Endothelial cell of umbilical vein (primary cell): Measurements from ENCODE around the gene CACNA1E. TPM values are rescaled to one million over a fixed set of nuclear protein-coding genes. Genes with fewer than 3 reads are reported as not detected.

Source experiments
- BruUV-seq: library from RNA; stranded (reverse); fragments of 400-500 nt; replicated peaks from 2 replicates; lab custom pipeline; 2021; lab: Mats Ljungman, UMichigan
- CTCF ChIA-PET: fragments of 300-600, 350-600 bp; sonication (Branson Sonifier 250); formaldehyde crosslinking; loops from one replicate; lab custom pipeline; 2021; ENCODE audit warnings: antibody characterized with exemption, inconsistent platforms; lab: Charles Lee
- POLR2A ChIA-PET: fragments of 300-600, 350-600 bp; sonication (Branson Sonifier 250); formaldehyde crosslinking; loops from one replicate; lab custom pipeline; 2021; ENCODE audit warnings: antibody characterized with exemption, inconsistent platforms; lab: Charles Lee
- DNase-seq: peaks from one replicate; pipeline ENCODE4 v3.0.0-alpha.2; 2011; ENCODE audit warnings: low read depth, low spot score
- FAIRE-seq: peaks from 2 replicates; lab custom pipeline; 2011; peaks lifted over from hg19 to GRCh38; lab: Jason Lieb, UNC
- H2AFZ ChIP-seq: 2 replicates; pipeline ENCODE4 v1.6.0; 2012; ENCODE audit warnings: low read depth, low read length, control low read depth, inconsistent platforms
- H3K27ac ChIP-seq: 2 replicates; pipeline ENCODE4 v1.5.1; 2011; ENCODE audit warnings: low read depth, mild to moderate bottlenecking, control low read depth, low read length, moderate library complexity; ENCODE audit not compliant: insufficient read depth
- H3K27me3 ChIP-seq, 2 experiments: 2 replicates each; pipeline versions ENCODE4 v1.6.0 to v1.6.1; 2011; ENCODE audit warnings: low read length in 2 of 2, mixed read lengths in 1 of 2; ENCODE audit not compliant: control insufficient read depth in 2 of 2, insufficient read depth in 2 of 2
- H3K36me3 ChIP-seq, 2 experiments: 2 replicates in 1 of 2; 3 replicates in 1 of 2; pipeline ENCODE4 v1.5.1; 2011; ENCODE audit warnings: low read length in 2 of 2, mild to moderate bottlenecking in 1 of 2, moderate library complexity in 1 of 2; ENCODE audit not compliant: control insufficient read depth in 2 of 2, insufficient read depth in 2 of 2; ENCODE audit errors: extremely low read depth in 1 of 2
- H3K4me1 ChIP-seq: 3 replicates; pipeline ENCODE4 v1.5.1; 2011; ENCODE audit warnings: mild to moderate bottlenecking, low read length; ENCODE audit not compliant: control insufficient read depth, insufficient read depth; ENCODE audit errors: extremely low read depth
- H3K4me2 ChIP-seq: 2 replicates; pipeline ENCODE4 v1.6.1; 2011; ENCODE audit warnings: low read length, control low read depth, mixed read lengths; ENCODE audit not compliant: insufficient read depth
- H3K4me3 ChIP-seq, 3 experiments: fragments of 200-600 bp in 1 of 3; sonication (generic), shearing (Covaris generic) in 1 of 3; replicated peaks in 1 of 3; 2 replicates each; pipeline ENCODE4 v1.5.1; 2011 to 2016; ENCODE audit warnings: control low read depth in 3 of 3, low read length in 3 of 3, mild to moderate bottlenecking in 2 of 3, inconsistent platforms in 1 of 3, low read depth in 1 of 3, moderate library complexity in 1 of 3; ENCODE audit not compliant: insufficient read depth in 1 of 3
- H3K79me2 ChIP-seq: 2 replicates; pipeline ENCODE4 v1.6.0; 2012; ENCODE audit warnings: low read length, inconsistent platforms; ENCODE audit not compliant: control insufficient read depth, insufficient read depth
- H3K9ac ChIP-seq: replicated peaks from 2 replicates; pipeline ENCODE3; 2011; ENCODE audit warnings: low read length, control low read depth; ENCODE audit not compliant: insufficient read depth; ENCODE audit errors: extremely low read depth
- H3K9me1 ChIP-seq: replicated peaks from 3 replicates; pipeline ENCODE4 v1.6.0; 2011; ENCODE audit warnings: mild to moderate bottlenecking, low read length; ENCODE audit not compliant: control insufficient read depth, insufficient read depth; ENCODE audit errors: extremely low read depth
- H3K9me3 ChIP-seq: replicated peaks from 2 replicates; pipeline ENCODE4 v1.5.1; 2012; ENCODE audit warnings: low read length, inconsistent platforms; ENCODE audit not compliant: control insufficient read depth, insufficient read depth
- H4K20me1 ChIP-seq: replicated peaks from 2 replicates; pipeline ENCODE3; 2011; ENCODE audit warnings: mild to moderate bottlenecking, low read length; ENCODE audit not compliant: control insufficient read depth, insufficient read depth; ENCODE audit errors: extremely low read depth
- CTCF ChIP-seq, 2 donors: IDR thresholded peaks; 1 replicate in 1 of 2; 2 replicates in 1 of 2; pipeline ENCODE4 v1.5.1; 2011; ENCODE audit warnings: low read length in 2 of 2, mild to moderate bottlenecking in 2 of 2, moderate library complexity in 2 of 2, control low read depth in 1 of 2, inconsistent platforms in 1 of 2, low read depth in 1 of 2; ENCODE audit not compliant: insufficient read depth in 1 of 2; ENCODE audit errors: extremely low read depth in 1 of 2
- EZH2 ChIP-seq: IDR thresholded peaks from 2 replicates; pipeline ENCODE4 v1.6.1; 2012; ENCODE audit warnings: borderline replicate concordance, low read depth, mild to moderate bottlenecking, moderate library complexity, low read length, inconsistent platforms; ENCODE audit not compliant: severe bottlenecking
- FOS ChIP-seq: IDR thresholded peaks from 2 replicates; pipeline ENCODE4 v1.6.1; 2011; ENCODE audit warnings: mild to moderate bottlenecking, low read length, moderate library complexity, borderline replicate concordance; ENCODE audit not compliant: insufficient read depth
- GATA2 ChIP-seq: IDR thresholded peaks from 2 replicates; pipeline ENCODE4 v1.7.0; 2011; ENCODE audit warnings: low read depth, mild to moderate bottlenecking, moderate library complexity, mixed read lengths, low read length; ENCODE audit not compliant: insufficient read length, insufficient read depth
- JUN ChIP-seq: IDR thresholded peaks from 2 replicates; pipeline ENCODE4 v1.6.1; 2011; ENCODE audit warnings: borderline replicate concordance, low read depth; ENCODE audit not compliant: insufficient read length, insufficient read depth
- MAX ChIP-seq: IDR thresholded peaks from 2 replicates; pipeline ENCODE4 v1.6.1; 2011; ENCODE audit not compliant: insufficient read depth, insufficient read length
- MYC ChIP-seq: IDR thresholded peaks from one replicate; pipeline ENCODE4 v1.6.1; 2011; ENCODE audit warnings: mild to moderate bottlenecking, low read depth, low read length
- POLR2A ChIP-seq: IDR thresholded peaks from 2 replicates; pipeline ENCODE4 v1.6.1; 2012; ENCODE audit warnings: low read depth, mild to moderate bottlenecking, control low read depth, low read length
- POLR2AphosphoS5 ChIP-seq: IDR thresholded peaks from 2 replicates; pipeline ENCODE4 v1.6.1; 2012; ENCODE audit warnings: low read depth, mild to moderate bottlenecking, control low read depth, low read length, moderate library complexity; ENCODE audit not compliant: insufficient read depth
- dilution Hi-C: fragments of 300-500 bp; cut with MboI; formaldehyde crosslinking; loops from one replicate; pipeline ENCODE4 v1.15.0; 2019; ENCODE audit warnings: low sequenced_read_pairs; ENCODE audit not compliant: extremely low pct_ligation_motif_present
- intact Hi-C: fragments of 100-400 bp; cut with micrococcal nuclease; formaldehyde crosslinking; loops from one replicate; pipeline ENCODE4 v1.10.0; 2022
- polyA plus RNA-seq, 4 experiments: library from polyadenylated mRNA; depleted of rRNA in 3 of 4; stranded (reverse) in 3 of 4; unstranded in 1 of 4; fragments of >200 nt; gene quantifications; 2 replicates each; pipeline versions ENCODE4 v1.2.1 to v1.2.3, GENCODE V29; 2011 to 2012; ENCODE audit warnings: missing spikeins in 1 of 4
- total RNA-seq: library from RNA; stranded (reverse); gene quantifications from 2 replicates; pipeline ENCODE4 v1.2.3, GENCODE V29; 2021

The CACNA1E gene
- total and polyA plus RNA-seq, 2 donors (not counting 3 experiments of a cell fraction or from before 2014, with no cell fraction given): not detected

GRCh38 chr1:181675091-181675917, 192.0 kb downstream of the CACNA1E start:
- no peak for FAIRE-seq
- dilution Hi-C loops: no loop called here

More at GRCh38 chr1:181675091-181675917, 192.0 kb downstream of the CACNA1E start:
- DNase-seq: no peak
- ChIA-PET POLR2A (no interaction called here), CTCF (no interaction called here)
- no peaks in the 10 kb centered on the region for H3K79me2 ChIP-seq
- no peak overlapping the region for H3K4me2 ChIP-seq
- no peaks in the 10 kb centered on the region for H3K9me3 ChIP-seq
- no peaks in the 10 kb centered on the region for H3K4me1 ChIP-seq
- H3K9ac ChIP-seq: no peak overlapping the region
- H3K36me3 ChIP-seq: no peaks in the 10 kb centered on the region
- no peaks in the 10 kb centered on the region for H3K27me3 ChIP-seq
- no peak overlapping the region for H3K4me3 ChIP-seq
- TF ChIP-seq POLR2AphosphoS5 (no peak), POLR2A (no peak), MYC (no peak), FOS (no peak), EZH2 (no peak), GATA2 (no peak), CTCF (IDR thresholded peaks at IDR 0.05; ENCODE audit: extremely low read depth in 1 of 2, insufficient read depth in 1 of 2, low read depth in 1 of 2, low read length in 2 of 2) (no peak), MAX (no peak), JUN (no peak)
- no TSS peak for BruUV-seq
- no peaks in the 10 kb centered on the region for H4K20me1 ChIP-seq
- H3K9me1 ChIP-seq: no peaks in the 10 kb centered on the region
- H2AFZ ChIP-seq: no peak overlapping the region
- no peak overlapping the region for H3K27ac ChIP-seq
- intact Hi-C loops: no loop called here
